SK-N-SH treated with all-trans-retinoic acid at 6 μM for 48 hours (cell line): Measurements from ENCODE around the gene RADX.

Experiments
- GLIS3 ChIP-seq: fragments of 250-450 bp; sonication (Bioruptor Pico); IDR thresholded peaks from 2 replicates; pipeline ENCODE4 v1.5.0; 2020; ENCODE audit warnings: mild to moderate bottlenecking, moderate library complexity
- PATZ1 ChIP-seq: fragments of 250-450 bp; sonication (Bioruptor Pico); IDR thresholded peaks from 2 replicates; pipeline ENCODE4 v1.8.0; 2020; ENCODE audit warnings: mild to moderate bottlenecking, moderate library complexity, borderline replicate concordance
- ZNF565 ChIP-seq: fragments of 450-650 bp; formaldehyde crosslinking; conservative IDR thresholded peaks from 2 replicates; pipeline ENCODE4 v1.5.0; 2020; ENCODE audit warnings: low read depth, mild to moderate bottlenecking, moderate library complexity

GRCh38 chrX:106611679-106612392 lies at the start of gene RADX:
- TF ChIP-seq PATZ1 (CRISPR knock-in tag) (no peak), ZNF565 (CRISPR knock-in tag) (no peak), GLIS3 (CRISPR knock-in tag) (no peak)
